ENCODE data around the gene SPRED3.
"Not testable (repeated sequence)": the region's sequence is repeated elsewhere in the genome, so short reads cannot be mapped to it uniquely, and the experiment has no call there.

The SPRED3 gene

GRCh38 chr19:38388349-38389100 is at the start of gene SPRED3:
Gene SPRED3 (plus strand): TSS chr19:38388697. CDS start chr19:38390303, 1,606 bp downstream.
- no peak for TF ChIP-seq CTCF (conservative IDR thresholded peaks at IDR 0.05)
- H3K27ac ChIP-seq: peak within 1 kb of the TSS; percentile 56

GRCh38 chr19:38339011-38339410 is 49.5 kb upstream of the SPRED3 start:
- H3K27ac ChIP-seq: not testable (repeated sequence)

GRCh38 chr19:38340927-38341326 is 47.6 kb upstream of the SPRED3 start:
- H3K27ac ChIP-seq: no peak overlapping the region
- TF ChIP-seq CTCF (conservative IDR thresholded peaks at IDR 0.05): no peak

GRCh38 chr19:38346837-38347236 is 41.7 kb upstream of the SPRED3 start:
- H3K27ac ChIP-seq: no peak overlapping the region
- TF ChIP-seq CTCF (conservative IDR thresholded peaks at IDR 0.05): no peak

- TF ChIP-seq CTCF (conservative IDR thresholded peaks at IDR 0.05): no peak
- no peak overlapping the region for H3K27ac ChIP-seq
Measured at GRCh38 chr19:38350883-38351282, 37.6 kb upstream of the SPRED3 start.

- no peak for TF ChIP-seq CTCF (conservative IDR thresholded peaks at IDR 0.05)
- no peak overlapping the region for H3K27ac ChIP-seq
Measured at GRCh38 chr19:38351865-38352395, 36.6 kb upstream of the SPRED3 start.

- TF ChIP-seq CTCF (conservative IDR thresholded peaks at IDR 0.05): no peak
- no peak overlapping the region for H3K27ac ChIP-seq
Measured at GRCh38 chr19:38352611-38353010, 35.9 kb upstream of the SPRED3 start.
